AG09309 (cell line): Measurements from ENCODE around the gene GCM1.

Source experiments
- DNase-seq: peaks from one replicate; pipeline ENCODE4 v3.0.0-alpha.2; 2010; ENCODE audit warnings: low read depth
- H3K4me3 ChIP-seq: 2 replicates; pipeline ENCODE4 v1.5.1; 2011; ENCODE audit warnings: mild to moderate bottlenecking, low read depth, low read length, moderate library complexity; ENCODE audit not compliant: control insufficient read depth
- TF ChIP-seq, protein P1 (sequence below): IDR thresholded peaks from 2 replicates; pipeline ENCODE4 v1.5.1; 2011; ENCODE audit warnings: mild to moderate bottlenecking, low read depth, low read length, inconsistent platforms; ENCODE audit not compliant: insufficient read depth, control insufficient read depth; ENCODE audit errors: missing control alignments

Gene GCM1

DNA sequence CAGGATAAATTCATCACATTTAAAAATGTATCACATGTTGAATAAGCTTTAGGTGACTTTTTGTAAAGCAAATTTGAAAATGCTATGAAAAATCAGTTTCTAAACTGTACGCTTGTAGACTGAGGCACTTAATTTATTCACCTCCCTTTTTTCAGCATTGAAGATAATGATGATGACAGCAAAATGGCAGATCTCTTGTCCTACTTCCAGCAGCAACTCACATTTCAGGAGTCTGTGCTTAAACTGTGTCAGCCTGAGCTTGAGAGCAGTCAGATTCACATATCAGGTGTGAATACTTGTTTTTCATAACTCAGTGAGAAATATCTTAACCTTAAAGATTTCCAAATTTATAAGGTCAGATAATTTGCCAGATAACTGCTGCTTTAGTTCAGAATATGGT lies 67.8 kb downstream of the GCM1 start:
- TF ChIP-seq, protein P1, sequence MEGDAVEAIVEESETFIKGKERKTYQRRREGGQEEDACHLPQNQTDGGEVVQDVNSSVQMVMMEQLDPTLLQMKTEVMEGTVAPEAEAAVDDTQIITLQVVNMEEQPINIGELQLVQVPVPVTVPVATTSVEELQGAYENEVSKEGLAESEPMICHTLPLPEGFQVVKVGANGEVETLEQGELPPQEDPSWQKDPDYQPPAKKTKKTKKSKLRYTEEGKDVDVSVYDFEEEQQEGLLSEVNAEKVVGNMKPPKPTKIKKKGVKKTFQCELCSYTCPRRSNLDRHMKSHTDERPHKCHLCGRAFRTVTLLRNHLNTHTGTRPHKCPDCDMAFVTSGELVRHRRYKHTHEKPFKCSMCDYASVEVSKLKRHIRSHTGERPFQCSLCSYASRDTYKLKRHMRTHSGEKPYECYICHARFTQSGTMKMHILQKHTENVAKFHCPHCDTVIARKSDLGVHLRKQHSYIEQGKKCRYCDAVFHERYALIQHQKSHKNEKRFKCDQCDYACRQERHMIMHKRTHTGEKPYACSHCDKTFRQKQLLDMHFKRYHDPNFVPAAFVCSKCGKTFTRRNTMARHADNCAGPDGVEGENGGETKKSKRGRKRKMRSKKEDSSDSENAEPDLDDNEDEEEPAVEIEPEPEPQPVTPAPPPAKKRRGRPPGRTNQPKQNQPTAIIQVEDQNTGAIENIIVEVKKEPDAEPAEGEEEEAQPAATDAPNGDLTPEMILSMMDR: no peak
- no peak overlapping the region for H3K4me3 ChIP-seq
- no peak for DNase-seq
